HEK293 (cell line): Measurements from ENCODE around the gene EGFLAM.

Experiments
- CTCF ChIA-PET: fragments of 350-600 bp; formaldehyde crosslinking; extraction: SDS; loops from one replicate; lab custom pipeline; 2021; ENCODE audit warnings: antibody characterized with exemption; lab: Yijun Ruan, JAX
- POLR2A ChIA-PET: fragments of 300-600 bp; formaldehyde crosslinking; extraction: SDS; loops from one replicate; lab custom pipeline; 2020; ENCODE audit warnings: antibody characterized with exemption, inconsistent platforms; lab: Yijun Ruan, JAX
- H3K27ac ChIP-seq: fragments of 200-500 bp; sonication (Bioruptor generic); 2 replicates; pipeline ENCODE4 v1.5.1; 2014; ENCODE audit warnings: low read depth, low read length, control low read depth, inconsistent platforms; ENCODE audit errors: extremely low read depth
- H3K36me3 ChIP-seq, 2 experiments: fragments of 200-500 bp in 1 of 2; sonication (Bioruptor generic) in 1 of 2; 1 replicate in 1 of 2; 2 replicates in 1 of 2; pipeline ENCODE4 v1.5.1; 2014 to 2017; ENCODE audit warnings: inconsistent platforms in 2 of 2, low read length in 2 of 2; ENCODE audit not compliant: control insufficient read depth in 2 of 2, insufficient read depth in 1 of 2
- H3K4me1 ChIP-seq: fragments of 200-500 bp; sonication (Bioruptor generic); 2 replicates; pipeline ENCODE4 v1.5.1; 2014; ENCODE audit warnings: mild to moderate bottlenecking, low read length, inconsistent platforms; ENCODE audit not compliant: control insufficient read depth, insufficient read depth
- H3K4me3 ChIP-seq: 2 replicates; pipeline ENCODE4 v1.5.1; 2011; ENCODE audit warnings: low read depth, mild to moderate bottlenecking, control low read depth, low read length, moderate library complexity
- H3K9me3 ChIP-seq: fragments of 200-500 bp; sonication (Bioruptor generic); 2 replicates; pipeline ENCODE4 v1.5.1; 2014; ENCODE audit warnings: low read depth, low read length, inconsistent platforms; ENCODE audit not compliant: control insufficient read depth, insufficient read depth
- HOXC10 ChIP-seq: sonication (generic); formaldehyde crosslinking; IDR thresholded peaks from 2 replicates; pipeline ENCODE4 v1.8.1; 2023; ENCODE audit warnings: mild to moderate bottlenecking, missing genetic modification reagents
- OSR2 ChIP-seq: fragments of 450-650 bp; formaldehyde crosslinking; IDR thresholded peaks from 2 replicates; pipeline ENCODE4 v1.5.1; 2016; ENCODE audit warnings: missing biosample characterization, missing genetic modification characterization
- PRDM2 ChIP-seq: fragments of 450-650 bp; formaldehyde crosslinking; IDR thresholded peaks from 2 replicates; pipeline ENCODE4 v1.5.1; 2016; ENCODE audit warnings: missing biosample characterization, missing genetic modification characterization, borderline replicate concordance
- PRDM6 ChIP-seq: fragments of 450-650 bp; formaldehyde crosslinking; IDR thresholded peaks from 2 replicates; pipeline ENCODE4 v1.5.1; 2017; ENCODE audit warnings: missing biosample characterization, missing genetic modification characterization
- TSHZ1 ChIP-seq: fragments of 450-650 bp; formaldehyde crosslinking; IDR thresholded peaks from 2 replicates; pipeline ENCODE4 v1.5.1; 2016; ENCODE audit warnings: missing biosample characterization, missing genetic modification characterization, borderline replicate concordance
- ZNF132 ChIP-seq: fragments of 450-650 bp; formaldehyde crosslinking; IDR thresholded peaks from 2 replicates; pipeline ENCODE4 v1.5.1; 2017; ENCODE audit warnings: missing biosample characterization, missing genetic modification characterization, borderline replicate concordance
- ZNF140 ChIP-seq: fragments of 450-650 bp; formaldehyde crosslinking; IDR thresholded peaks from 2 replicates; pipeline ENCODE4 v1.5.1; 2016; ENCODE audit warnings: missing biosample characterization, missing genetic modification characterization
- ZNF16 ChIP-seq: fragments of 450-650 bp; formaldehyde crosslinking; IDR thresholded peaks from 2 replicates; pipeline ENCODE4 v1.5.1; 2016; ENCODE audit warnings: low read depth, missing biosample characterization, missing genetic modification characterization
- ZNF175 ChIP-seq: fragments of 450-650 bp; formaldehyde crosslinking; IDR thresholded peaks from 2 replicates; pipeline ENCODE4 v1.5.1; 2016; ENCODE audit warnings: missing biosample characterization, missing genetic modification characterization
- ZNF214 ChIP-seq: fragments of 450-650 bp; formaldehyde crosslinking; IDR thresholded peaks from 2 replicates; pipeline ENCODE4 v1.5.1; 2017; ENCODE audit warnings: missing biosample characterization, mild to moderate bottlenecking, missing genetic modification characterization, borderline replicate concordance
- ZNF221 ChIP-seq: fragments of 450-650 bp; formaldehyde crosslinking; IDR thresholded peaks from 2 replicates; pipeline ENCODE4 v1.5.1; 2017; ENCODE audit warnings: missing biosample characterization, missing genetic modification characterization, borderline replicate concordance
- ZNF266 ChIP-seq: fragments of 450-650 bp; formaldehyde crosslinking; IDR thresholded peaks from 2 replicates; pipeline ENCODE4 v1.5.1; 2016; ENCODE audit warnings: missing biosample characterization, missing genetic modification characterization, low read depth
- ZNF354C ChIP-seq: fragments of 450-650 bp; formaldehyde crosslinking; IDR thresholded peaks from 2 replicates; pipeline ENCODE4 v1.5.1; 2016; ENCODE audit warnings: missing biosample characterization, missing genetic modification characterization, low read depth, borderline replicate concordance
- ZNF366 ChIP-seq: fragments of 450-650 bp; formaldehyde crosslinking; conservative IDR thresholded peaks from 2 replicates; pipeline ENCODE4 v1.5.1; 2016; ENCODE audit warnings: missing biosample characterization, missing genetic modification characterization
- ZNF549 ChIP-seq: fragments of 450-650 bp; IDR thresholded peaks from 2 replicates; pipeline ENCODE4 v1.5.1; 2018; ENCODE audit warnings: missing biosample characterization, missing genetic modification characterization, mild to moderate bottlenecking, inconsistent platforms, moderate library complexity
- ZNF558 ChIP-seq: fragments of 450-650 bp; formaldehyde crosslinking; IDR thresholded peaks from 2 replicates; pipeline ENCODE4 v1.5.1; 2016; ENCODE audit warnings: missing biosample characterization, missing genetic modification characterization
- ZNF701 ChIP-seq: fragments of 450-650 bp; formaldehyde crosslinking; IDR thresholded peaks from 2 replicates; pipeline ENCODE4 v1.5.1; 2016; ENCODE audit warnings: missing biosample characterization, missing genetic modification characterization
- ZNF776 ChIP-seq: fragments of 450-650 bp; formaldehyde crosslinking; IDR thresholded peaks from 2 replicates; pipeline ENCODE4 v1.5.0; 2017; ENCODE audit warnings: missing biosample characterization, missing genetic modification characterization, borderline replicate concordance
- ZSCAN16 ChIP-seq: fragments of 450-650 bp; formaldehyde crosslinking; IDR thresholded peaks from 2 replicates; pipeline ENCODE4 v1.5.1; 2016; ENCODE audit warnings: missing biosample characterization, missing genetic modification characterization

The EGFLAM gene

GRCh38 chr5:38376404-38376803 is 118.0 kb downstream of the EGFLAM start:
- no peak overlapping the region for H3K4me3 ChIP-seq
- H3K4me1 ChIP-seq: peaks cover 11% of the 10 kb centered on the region
- CTCF ChIA-PET: interaction anchor here (0.7 to 1.1 kb wide), 2 partner anchors 23 to 65 kb away, joined by 3 to 4 read pairs; no protein-coding TSS in a partner anchor
- H3K36me3 ChIP-seq: no peaks in the 10 kb centered on the region
- no peak overlapping the region for H3K27ac ChIP-seq
- POLR2A ChIA-PET: no interaction called here
- H3K9me3 ChIP-seq: no peaks in the 10 kb centered on the region
- no peak for TF ChIP-seq ZNF214 (tag by site-specific recombination)
- no peak for TF ChIP-seq ZNF140
- no peak for TF ChIP-seq ZSCAN16 (tag by site-specific recombination)
- no peak for TF ChIP-seq ZNF701 (tag by site-specific recombination)
- TF ChIP-seq OSR2: no peak
- TF ChIP-seq ZNF366 (tag by site-specific recombination): no peak
- no peak for TF ChIP-seq TSHZ1
- no peak for TF ChIP-seq HOXC10 (CRISPR knock-in tag)
- no peak for TF ChIP-seq ZNF132 (tag by site-specific recombination)
- no peak for TF ChIP-seq PRDM6 (tag by site-specific recombination)
- TF ChIP-seq PRDM2 (tag by site-specific recombination): no peak
- no peak for TF ChIP-seq ZNF175
- TF ChIP-seq ZNF266 (tag by site-specific recombination): no peak
- no peak for TF ChIP-seq ZNF549
- no peak for TF ChIP-seq ZNF776
- TF ChIP-seq ZNF16 (tag by site-specific recombination): no peak
- TF ChIP-seq ZNF558 (tag by site-specific recombination): no peak
- no peak for TF ChIP-seq ZNF221 (tag by site-specific recombination)
- TF ChIP-seq ZNF354C (tag by site-specific recombination): no peak
